ENCODE results near the gene GREM2.

DNA sequence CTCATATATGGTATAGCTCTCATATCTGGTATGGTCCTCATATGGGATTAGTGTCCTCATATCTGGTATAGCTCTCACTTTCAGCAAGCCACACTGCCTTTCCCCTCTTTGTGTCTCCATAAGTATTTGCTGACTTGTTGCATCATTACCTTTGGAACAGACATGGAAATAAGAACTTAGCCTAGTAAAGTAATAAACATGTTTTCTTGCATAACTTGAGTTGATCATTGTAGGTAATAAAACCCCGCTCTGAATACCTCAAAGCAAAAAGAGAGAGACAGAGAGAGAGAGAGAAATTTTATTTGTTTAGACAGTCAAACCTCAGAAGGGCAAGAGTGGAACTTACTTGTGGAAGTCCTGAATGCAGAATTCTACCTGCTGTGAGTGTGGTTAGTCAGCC is 170.3 kb downstream of the GREM2 start:
- TF ChIP-seq EZH2phosphoT487 (IDR thresholded peaks at IDR 0.05; ENCODE audit: insufficient read depth, low read depth): no peak
- TF ChIP-seq EZH2 (IDR thresholded peaks at IDR 0.05; ENCODE audit: insufficient read depth, poor library complexity, severe bottlenecking): no peak
